Activated CD8-positive, alpha-beta memory T cell treated with anti-CD3 and anti-CD28 coated beads, Interleukin-2, amount 50 U/mL, for 4 hours (primary cell): ENCODE results near the gene SIRPB2.
A peak's percentile ranks its signal among the peaks of the same experiment; 100 is the strongest.

ENCODE experiments used
- DNase-seq: peaks from one replicate; pipeline ENCODE4 v3.0.0-alpha.2; 2020

The SIRPB2 gene

GRCh38 chr20:1469925-1470571, 21.2 kb downstream of the SIRPB2 start:
- no peak for DNase-seq

DNA sequence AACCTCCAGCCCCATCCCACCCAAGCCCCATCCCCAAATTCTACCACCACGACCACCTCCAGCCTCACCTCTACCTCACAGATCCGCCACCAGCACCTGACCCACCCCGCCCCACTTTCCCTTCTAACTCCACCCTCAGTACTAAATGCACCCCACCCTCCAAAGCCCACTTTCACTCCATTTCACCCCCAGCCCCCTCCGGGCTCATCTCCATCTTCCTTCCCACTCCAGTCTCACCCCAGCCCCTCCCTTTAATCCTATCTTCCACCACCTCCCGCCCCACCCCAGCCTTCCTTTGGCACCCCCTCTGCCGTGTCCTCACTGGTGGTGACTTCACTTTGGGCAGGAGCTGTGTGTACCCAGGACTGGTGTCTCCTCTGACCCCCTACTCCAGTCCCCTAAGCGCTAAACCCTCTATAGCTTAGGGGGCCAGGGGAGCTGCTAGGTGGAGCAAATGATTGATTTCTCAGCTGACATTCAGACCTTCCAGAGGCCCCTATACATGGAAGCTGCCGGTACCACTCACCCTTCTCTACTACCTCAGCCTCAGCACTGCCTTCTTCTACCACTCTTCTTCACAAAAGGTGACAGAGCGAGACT, 21.8 kb downstream of the SIRPB2 start:
- DNase-seq, result no peak

DNA sequence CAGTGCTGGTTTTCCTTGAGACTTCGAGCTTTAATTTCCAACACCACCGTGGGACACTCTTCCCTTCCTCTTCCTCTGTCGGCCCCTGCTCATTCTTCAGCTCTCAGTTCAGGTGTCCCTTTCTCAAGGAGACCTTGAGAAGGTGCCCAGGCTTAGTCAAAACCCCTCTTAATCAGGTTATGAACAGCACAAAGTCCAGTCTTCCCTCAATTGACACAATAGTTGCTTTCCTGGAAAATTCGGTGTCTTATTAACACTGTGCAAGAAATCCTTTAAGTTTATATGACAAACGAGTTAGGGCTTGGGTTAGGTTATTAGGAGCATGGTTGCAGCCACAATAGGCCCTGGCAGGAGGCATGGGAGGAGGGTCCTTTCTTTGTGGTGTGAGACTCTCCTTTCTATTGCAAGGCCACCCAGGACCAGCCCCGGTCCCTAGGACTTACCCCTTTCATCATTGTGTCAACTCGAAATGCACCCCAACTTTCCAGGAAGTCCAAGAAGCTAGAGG, 23.0 kb downstream of the SIRPB2 start:
- no peak for DNase-seq

DNA sequence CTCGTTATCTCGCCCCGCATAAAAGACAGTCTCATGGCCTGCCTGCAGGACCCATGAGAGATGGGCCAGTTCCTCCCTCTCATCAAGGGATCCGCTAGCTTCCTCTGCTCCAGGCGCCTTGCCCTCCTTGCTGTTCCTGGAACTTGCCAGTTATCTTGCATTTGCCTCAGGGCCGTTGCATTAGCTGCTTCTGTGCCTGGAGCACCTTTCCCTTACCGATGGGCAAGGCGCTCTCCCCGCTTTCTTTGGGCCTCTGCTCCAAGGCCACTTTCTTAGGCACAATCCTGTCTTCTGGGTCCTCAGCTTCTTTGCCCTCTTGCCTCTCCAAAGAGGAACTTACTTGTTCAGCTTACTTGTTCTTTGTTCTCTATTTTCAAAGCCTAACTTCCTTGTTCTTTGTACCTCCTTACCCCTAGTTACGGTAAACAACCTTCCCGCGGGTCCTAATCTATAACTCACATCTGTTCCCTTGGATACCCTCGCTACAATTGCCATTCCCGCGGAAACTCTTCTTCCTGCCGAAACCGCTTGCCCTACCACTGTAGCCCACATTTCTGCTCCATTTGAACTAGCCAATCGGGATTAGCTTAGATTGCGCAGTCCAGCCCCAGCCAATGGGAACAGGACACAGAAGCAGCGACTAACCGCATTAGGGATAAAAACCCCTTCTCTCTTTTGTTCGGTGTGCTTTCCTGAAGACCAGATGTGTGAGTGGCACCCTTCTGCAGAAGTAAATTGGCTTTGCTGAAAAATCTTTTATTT, 23.7 kb downstream of the SIRPB2 start:
- peak; percentile 20 for DNase-seq

GRCh38 chr20:1467082-1467354, 24.2 kb downstream of the SIRPB2 start:
- DNase-seq, result no peak

DNA sequence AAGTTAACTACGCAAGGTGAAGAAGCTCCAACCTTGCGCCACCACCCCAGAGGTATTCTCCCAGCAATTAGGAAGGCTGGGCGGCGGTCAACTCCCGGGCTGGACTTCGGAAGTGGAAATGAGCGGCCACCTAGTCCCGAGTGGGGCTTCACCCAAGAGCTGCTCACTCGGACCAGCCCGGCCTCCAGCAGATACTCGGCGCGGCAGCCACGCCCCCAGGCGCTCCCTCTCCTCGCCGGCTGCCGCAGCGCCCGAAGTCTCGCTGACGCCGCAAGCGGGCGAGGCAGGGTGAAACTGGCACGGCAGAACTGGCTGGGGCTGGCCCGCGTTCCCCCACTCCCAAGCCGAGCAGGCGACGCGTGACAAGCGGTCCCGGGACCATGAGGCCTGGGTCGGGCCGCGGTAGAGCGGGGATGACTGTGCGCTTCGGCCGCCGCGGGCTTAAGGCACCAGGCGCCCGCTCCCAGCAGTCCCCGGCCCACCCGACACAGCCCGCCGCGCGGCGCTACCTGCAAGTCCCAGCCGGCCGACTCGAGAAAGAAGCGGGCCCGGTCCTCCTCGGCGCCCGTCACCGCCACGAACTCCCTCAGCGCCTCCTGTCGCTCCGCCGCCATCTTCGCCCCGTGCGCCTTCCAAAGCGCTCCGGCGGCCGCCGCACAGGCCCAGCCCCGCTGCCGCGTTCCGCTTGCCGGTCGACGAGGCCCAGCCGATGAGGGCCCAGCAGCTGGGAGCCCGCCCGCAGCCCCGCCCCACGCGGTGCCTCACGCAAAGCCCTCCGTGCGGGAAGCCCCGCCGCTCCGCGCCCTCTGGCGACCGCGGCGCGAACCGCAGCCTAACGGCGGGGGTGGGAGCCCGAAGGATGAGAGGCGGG, 24.8 kb downstream of the SIRPB2 start, which contains the start of gene NSFL1C:
TSS of gene NSFL1C (minus strand) at position 639 of the 871 bp plus-strand sequence. CDS start at position 614, 25 bp downstream.
- peak; percentile 98 for DNase-seq

DNA sequence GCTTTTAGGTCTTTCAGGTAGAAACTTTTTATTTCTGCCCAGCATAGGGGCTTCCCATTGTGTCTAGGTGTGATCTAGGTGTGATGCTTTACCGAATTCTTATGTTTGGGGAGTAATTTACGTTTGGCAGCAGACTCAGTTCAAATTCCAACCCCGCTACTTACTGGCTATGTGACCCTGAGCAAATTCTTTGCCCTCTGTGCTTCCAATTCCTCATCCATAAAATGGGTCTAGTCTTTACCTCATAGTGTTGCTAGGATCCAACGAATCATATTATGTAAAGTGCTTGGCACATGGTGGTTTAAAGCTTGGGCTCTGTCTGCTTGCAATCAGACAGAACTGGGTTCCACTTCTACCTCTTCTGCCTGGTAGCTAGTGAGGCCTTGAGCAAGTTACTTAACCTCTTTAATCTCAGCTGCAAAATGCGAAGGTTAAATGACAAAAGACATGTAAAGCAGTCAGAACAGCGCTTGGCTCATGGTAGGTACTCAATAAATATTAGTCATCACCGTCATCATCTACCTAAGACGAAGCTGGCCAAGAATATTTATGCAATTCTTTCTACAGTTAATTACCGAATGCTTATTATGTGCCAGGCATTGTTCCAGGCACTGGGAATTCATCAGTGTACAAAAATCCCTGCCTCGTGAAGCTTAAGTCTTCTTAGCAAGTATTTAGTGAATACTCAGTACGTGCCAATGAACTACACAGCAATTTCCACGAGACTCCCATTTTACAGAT, 25.6 kb downstream of the SIRPB2 start:
- DNase-seq, result no peak

DNA sequence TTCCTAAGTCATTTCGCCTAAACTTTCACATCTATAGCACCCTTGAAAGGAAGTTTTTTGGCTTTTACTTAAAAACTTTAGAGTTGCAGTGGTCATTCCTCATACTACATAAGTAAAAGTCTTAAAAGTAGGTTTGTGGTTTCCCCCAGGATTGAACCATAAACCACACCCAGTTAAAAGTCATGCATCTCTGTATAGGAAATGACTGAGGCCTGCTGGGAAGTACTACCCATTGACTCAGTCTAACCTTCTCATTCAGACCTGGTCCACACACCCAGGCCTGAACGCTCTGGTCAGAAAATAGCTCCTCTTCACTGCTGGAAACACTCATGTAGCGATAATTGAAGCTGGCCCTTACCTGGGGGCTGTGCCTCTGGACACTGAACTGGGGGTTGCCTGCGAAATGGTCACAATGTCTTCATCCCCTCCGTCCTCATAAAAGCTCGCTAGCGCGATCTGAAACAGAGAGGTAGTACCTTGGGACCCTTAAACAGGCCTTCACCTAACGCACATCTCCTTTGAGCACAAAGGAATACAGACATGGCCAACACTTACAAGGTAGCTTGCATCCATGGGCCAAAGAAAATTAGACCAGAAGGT, 27.1 kb downstream of the SIRPB2 start:
- DNase-seq, result no peak

DNA sequence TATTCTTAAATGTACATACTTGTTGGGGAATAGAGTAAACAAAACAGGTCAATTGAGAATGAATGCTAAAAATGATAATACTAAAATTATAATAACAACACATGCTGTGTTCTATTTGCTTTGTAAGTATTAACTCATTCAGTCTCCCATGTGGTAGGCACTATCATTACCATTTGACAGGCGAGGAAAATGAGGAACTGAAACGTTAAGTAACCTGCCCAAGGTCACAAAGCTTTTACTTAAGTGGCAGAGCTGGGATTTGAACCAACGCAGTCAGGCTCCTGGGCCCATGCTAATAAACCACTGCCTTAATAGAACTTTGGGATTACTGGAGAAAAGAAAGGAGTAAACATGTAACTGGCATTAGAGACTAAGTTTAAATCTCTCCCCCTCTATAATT, 28.4 kb downstream of the SIRPB2 start:
- no peak for DNase-seq

- no peak for DNase-seq
Observed at GRCh38 chr20:1462001-1462400, 29.2 kb downstream of the SIRPB2 start.

DNA sequence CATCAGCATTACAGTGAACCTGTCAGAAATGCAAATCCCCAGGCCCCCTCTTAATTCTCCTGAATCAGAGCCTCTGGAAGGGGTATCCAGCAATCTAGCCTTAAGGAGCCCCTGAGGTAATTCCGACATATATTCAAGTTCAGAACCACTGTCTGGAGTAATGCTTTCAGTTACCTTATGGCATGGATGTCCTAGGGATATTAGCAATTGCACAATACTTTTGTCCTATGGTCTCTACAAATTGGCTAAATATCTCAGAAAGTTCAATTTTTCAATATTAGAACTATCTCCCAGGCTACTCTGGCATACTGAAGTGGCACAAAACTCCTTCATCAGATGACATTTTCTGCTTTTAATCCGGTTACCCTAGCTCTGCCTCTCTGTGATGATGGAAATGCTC, 30.9 kb downstream of the SIRPB2 start:
- no peak for DNase-seq

DNA sequence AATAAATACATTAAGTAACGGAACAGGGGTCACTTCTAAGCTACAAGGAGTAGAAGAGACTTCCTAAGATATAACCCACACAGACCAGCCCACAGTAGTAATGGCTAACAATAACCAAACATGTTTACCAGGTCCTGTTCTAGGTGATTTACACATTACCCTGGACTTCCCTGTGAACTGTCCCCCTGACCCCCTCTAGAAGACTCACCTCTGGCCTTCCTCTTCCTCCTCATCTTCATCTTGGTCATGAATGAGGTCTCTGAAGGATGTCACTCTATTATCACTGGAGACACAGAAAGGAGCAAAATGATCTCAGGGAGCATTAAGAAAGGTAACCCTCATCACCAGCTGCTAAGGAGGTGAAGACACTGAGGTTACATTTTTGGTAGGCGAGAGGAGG, 33.2 kb downstream of the SIRPB2 start:
- no peak for DNase-seq

DNA sequence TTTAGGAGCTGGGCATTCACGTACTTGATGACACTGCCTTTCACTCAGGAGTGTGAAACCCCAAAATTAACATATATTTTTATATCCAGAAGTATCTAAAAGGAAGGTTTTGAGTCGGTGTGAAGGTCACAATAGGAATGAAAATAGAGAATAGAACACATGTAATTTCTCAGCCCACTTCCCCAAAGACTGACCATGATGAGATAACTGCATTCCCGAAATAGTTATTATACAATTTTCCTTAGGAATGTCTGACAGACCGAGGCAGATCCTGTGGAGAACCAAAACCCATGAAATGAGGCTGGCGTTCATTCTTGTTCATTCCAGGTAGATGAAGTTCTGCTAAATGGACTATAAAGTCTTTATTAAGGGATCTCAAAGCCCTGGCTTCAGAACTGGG, 34.9 kb downstream of the SIRPB2 start:
- DNase-seq, result no peak

DNA sequence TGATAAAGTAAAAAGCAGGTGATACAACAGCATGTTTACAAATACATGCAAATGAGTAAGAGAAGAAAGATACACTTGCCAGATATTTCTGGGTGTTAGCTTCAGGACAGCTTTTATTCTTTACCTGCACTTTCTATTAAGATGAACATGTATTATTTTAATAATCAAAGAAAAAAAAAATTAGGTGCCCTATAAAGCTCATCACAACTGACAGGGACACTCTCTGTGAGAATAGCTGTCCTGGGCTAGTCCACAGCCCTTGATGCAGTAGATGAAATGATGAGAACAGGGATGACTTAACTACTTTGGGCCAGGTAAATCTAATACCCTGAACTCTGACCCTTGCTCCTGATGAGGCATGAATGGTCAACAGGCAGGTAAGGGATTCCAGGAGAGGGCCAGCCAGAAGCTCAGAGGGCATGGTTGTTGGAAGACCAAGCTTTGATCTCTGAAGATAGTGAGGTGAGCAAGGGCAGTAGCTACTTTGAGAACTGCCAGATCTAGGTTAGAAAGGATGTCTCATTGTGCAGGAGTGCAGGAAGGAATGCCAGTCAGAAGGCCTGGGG, 40.2 kb downstream of the SIRPB2 start:
- no peak for DNase-seq

DNA sequence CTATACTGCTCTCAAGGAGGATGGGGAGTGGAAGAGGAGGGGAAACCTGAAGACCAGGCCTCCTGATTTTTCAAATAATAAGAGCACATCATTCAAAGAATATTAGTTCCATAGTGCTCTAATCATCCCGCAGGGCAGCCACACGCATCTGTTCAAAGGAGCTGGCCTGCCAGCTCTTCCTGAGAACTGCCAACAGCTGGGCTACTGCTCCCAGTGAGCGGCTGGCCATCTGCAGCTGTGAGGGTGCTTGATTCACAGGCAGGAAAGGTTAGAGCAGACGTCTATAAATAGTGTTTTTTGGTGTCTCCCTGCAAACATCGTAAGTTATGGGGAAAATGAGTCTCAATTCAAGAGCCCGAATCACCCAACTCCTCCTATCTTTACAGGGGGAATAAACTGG, 41.9 kb downstream of the SIRPB2 start:
- DNase-seq, result no peak

- no peak for DNase-seq
Observed at GRCh38 chr20:1448081-1448620, 43.1 kb downstream of the SIRPB2 start.

GRCh38 chr20:1446536-1446935, 44.7 kb downstream of the SIRPB2 start:
- DNase-seq, result no peak

DNA sequence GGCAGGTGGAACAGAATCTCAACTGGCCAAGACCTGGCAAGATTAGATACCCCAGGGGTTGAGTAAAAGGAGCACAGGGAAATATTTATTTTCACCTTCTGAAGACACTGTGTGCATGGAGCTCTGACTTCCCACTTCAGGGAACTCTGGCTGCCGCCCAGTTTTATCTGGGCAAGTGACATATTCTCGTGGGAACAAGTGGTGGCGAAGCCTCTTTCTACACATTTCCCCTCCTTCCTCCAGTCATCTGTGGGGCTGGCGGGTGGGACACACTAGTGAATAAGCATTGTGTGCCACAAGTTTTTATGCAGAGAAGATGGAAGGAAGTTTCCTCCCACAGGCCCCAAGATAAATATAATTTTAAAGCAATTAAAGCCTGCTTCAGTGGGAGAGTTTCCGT, 48.1 kb downstream of the SIRPB2 start:
- no peak for DNase-seq

GRCh38 chr20:1442304-1442703, 48.9 kb downstream of the SIRPB2 start:
- no peak for DNase-seq

DNA sequence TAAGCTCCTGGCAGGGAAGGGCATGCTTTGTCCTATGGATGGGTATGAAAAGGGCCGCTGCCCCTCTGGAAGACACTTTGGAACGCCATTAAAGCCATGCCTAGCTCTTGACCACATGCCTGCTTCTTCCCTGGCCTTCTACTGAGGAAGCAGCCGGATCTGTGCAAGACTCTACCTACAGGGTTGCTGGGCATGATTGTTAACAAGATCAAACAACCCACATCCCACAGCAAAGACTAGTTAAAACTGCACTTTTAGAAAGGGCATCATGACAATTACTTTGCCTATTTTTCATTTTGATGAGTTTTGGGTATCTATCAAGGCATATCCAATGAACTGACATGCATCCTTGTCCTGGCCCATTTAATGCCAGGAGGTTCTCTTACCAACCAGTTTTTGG, 50.1 kb downstream of the SIRPB2 start:
- DNase-seq, result no peak

- DNase-seq, result no peak
Observed at GRCh38 chr20:1440024-1440423, 51.2 kb downstream of the SIRPB2 start.
